Subcutaneous abdominal adipose tissue (tissue), 5 donors: ENCODE results near the gene PRKCH.

Experiments
- H3K27ac ChIP-seq: one replicate; pipeline ENCODE4 v1.7.0; 2013; ENCODE audit warnings: low read depth, mild to moderate bottlenecking, inconsistent platforms, low read length, moderate library complexity
- H3K27me3 ChIP-seq, 5 donors: one replicate each; pipeline ENCODE4 v1.7.0; 2013; ENCODE audit warnings: low read length in 5 of 5, inconsistent platforms in 1 of 5; ENCODE audit not compliant: control insufficient read depth in 5 of 5, insufficient read depth in 4 of 5
- H3K36me3 ChIP-seq, 5 donors: one replicate each; pipeline ENCODE4 v1.7.0; 2013; ENCODE audit warnings: low read length in 5 of 5; ENCODE audit not compliant: control insufficient read depth in 5 of 5, insufficient read depth in 5 of 5
- H3K4me1 ChIP-seq, 5 donors: one replicate each; pipeline ENCODE4 v1.7.0; 2013; ENCODE audit warnings: low read length in 5 of 5, mild to moderate bottlenecking in 3 of 5, moderate library complexity in 1 of 5; ENCODE audit not compliant: control insufficient read depth in 5 of 5, insufficient read depth in 5 of 5
- H3K4me3 ChIP-seq, 5 donors: one replicate each; pipeline ENCODE4 v1.7.0; 2013; ENCODE audit warnings: low read length in 5 of 5, low read depth in 1 of 5
- H3K9ac ChIP-seq, 5 donors: one replicate each; pipeline ENCODE4 v1.7.0; 2013; ENCODE audit warnings: low read length in 5 of 5, mild to moderate bottlenecking in 4 of 5, moderate library complexity in 3 of 5
- H3K9me3 ChIP-seq, 5 donors: one replicate each; pipeline ENCODE4 v1.7.0; 2013; ENCODE audit warnings: low read length in 5 of 5; ENCODE audit not compliant: control insufficient read depth in 5 of 5
- donor health status: healthy.
- donor health status: healthy.
- donor health status: healthy.
- donor health status: healthy.
- donor health status: healthy.

The PRKCH gene

DNA sequence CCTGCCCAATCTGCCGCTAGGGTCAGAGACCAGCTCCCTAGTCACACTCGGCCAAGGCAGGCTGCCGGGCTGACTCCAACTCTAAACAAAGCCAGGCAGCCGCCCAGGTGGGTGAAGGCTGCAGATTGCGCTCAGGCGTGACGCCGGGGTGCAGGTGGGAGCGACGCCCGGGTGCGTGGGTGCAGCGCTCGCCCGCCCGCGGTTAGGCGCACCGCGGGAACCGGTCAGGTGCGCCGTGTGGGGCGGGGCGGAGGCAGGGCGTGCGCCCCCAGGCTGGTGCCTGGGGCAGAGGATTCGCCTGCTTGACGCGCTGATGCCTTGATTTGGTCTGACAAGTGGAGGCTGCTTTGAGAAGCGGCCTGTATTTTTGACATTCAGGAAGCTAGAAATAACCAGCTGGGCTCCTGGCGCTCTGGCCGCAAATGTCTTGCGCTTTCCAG is 247.2 kb downstream of the PRKCH start:
- Histone ChIP-seq H3K27ac (no peak overlapping the region), H3K27me3 (no peaks in the 10 kb centered on the region), H3K9me3 (no peaks in the 10 kb centered on the region), H3K36me3 (no peaks in the 10 kb centered on the region), H3K4me1 (peaks cover 18 to 69% (median 56%) of the 10 kb centered on the region in 5 donors), H3K4me3 (peak overlapping the region in 1 of 5 donors; percentile 34), H3K9ac (no peak overlapping the region)

DNA sequence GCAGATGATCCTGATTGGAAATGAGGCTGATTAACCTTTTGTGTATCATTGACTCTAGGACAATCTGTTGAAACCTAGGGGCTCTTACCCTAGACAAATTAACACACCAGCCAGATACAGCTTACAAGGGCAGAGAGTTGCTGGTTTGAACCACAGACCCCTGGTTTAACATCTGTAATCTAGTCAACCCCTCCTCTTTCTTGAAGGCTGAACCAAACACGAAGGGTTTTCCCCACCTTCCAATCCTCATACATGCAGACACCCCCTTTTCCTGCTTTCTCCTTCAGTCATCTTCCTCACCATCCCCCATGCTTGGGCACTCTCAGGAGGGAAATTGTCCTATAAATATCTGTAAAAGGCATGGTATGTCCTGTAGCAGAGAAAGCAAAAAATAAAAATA is 247.9 kb downstream of the PRKCH start:
- no peaks in the 10 kb centered on the region for H3K36me3 ChIP-seq
- no peaks in the 10 kb centered on the region for H3K9me3 ChIP-seq
- H3K9ac ChIP-seq = peak overlapping the region in 2 of 5 donors; percentile 23 to 31
- no peak overlapping the region for H3K27ac ChIP-seq
- H3K27me3 ChIP-seq = no peaks in the 10 kb centered on the region
- peaks cover 18 to 64% (median 56%) of the 10 kb centered on the region in 5 donors for H3K4me1 ChIP-seq
- H3K4me3 ChIP-seq = no peak overlapping the region

DNA sequence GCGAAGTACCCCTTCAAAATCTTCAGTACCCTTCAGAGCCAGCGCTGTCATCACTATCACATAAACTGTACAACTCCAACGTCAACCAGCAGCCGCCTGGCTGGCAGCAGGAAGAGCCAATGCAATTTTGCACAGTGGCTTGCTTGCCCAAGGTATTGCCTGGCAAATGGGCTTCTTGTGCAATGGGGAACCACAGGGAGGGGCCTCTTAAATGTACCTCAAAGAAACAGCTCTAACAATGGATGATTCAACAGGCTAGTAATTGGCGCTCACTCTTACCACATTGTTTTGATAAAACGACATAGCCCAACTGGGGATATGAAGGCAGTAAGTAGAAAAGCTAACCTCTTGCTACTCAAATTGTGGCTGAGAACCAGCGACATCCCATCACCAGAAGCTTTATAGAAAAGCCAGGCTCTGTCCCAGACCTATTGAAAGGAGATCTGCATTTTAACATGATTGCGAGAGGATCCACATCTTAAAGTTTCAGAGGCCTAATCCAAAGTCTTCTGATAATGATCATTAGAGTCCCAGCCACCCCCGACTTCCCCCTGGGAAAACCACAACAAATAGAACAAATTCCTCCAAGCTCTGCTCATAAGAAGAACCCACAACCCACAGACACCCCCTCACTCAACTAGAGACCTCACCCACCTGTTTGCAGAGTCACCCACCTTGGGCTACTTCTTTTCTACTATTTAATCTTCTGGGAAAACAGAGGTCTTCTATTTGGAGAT is 248.6 kb downstream of the PRKCH start:
- Histone ChIP-seq H3K27ac (peak overlapping the region; percentile 56), H3K9me3 (no peaks in the 10 kb centered on the region), H3K36me3 (no peaks in the 10 kb centered on the region), H3K27me3 (no peaks in the 10 kb centered on the region), H3K4me1 (peaks cover 17 to 57% (median 52%) of the 10 kb centered on the region in 5 donors), H3K4me3 (peak overlapping the region in 1 of 5 donors; percentile 7), H3K9ac (peak overlapping the region in 2 of 5 donors; percentile 20 to 56)

DNA sequence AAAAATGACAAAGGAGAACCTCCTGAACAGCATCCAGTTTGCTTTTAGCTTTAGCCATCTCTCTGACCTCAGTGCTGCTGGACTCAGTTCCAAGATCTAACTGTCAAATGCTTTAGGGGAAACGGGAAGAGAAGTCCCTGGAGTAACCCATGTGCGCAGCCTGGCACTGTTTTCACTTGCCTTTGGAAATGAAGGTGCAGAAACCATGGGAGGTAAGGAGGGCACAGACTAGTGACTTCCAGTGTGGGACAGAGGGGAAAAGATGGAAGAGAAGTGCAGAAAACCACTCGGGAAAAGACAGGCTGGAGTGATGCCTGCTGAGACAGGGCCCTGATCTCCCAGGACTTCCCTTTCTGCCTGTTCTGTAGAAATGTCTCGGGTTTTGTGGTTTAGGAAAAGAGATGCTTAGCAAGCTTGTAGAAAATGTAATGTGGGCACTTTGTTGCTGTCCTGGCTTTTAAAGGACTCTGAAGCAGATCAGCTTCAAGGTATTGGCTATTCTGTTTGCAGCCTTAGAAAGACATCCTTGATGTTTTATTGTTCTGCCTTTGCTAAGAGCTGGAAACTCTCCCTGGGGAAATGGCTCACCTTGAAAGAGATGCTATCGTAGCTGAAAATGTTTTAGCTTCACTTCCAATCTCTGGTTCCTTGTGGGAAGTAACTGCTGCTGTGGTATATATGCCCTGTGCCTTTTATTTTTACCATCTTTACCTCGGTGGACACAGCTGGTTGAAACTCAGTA is 249.3 kb downstream of the PRKCH start:
- Histone ChIP-seq H3K27me3 (no peaks in the 10 kb centered on the region), H3K4me1 (peaks cover 15 to 54% (median 51%) of the 10 kb centered on the region in 5 donors), H3K4me3 (peak overlapping the region in 2 of 5 donors; percentile 7 to 15), H3K27ac (peak overlapping the region; percentile 56), H3K36me3 (no peaks in the 10 kb centered on the region), H3K9me3 (no peaks in the 10 kb centered on the region), H3K9ac (peak overlapping the region in 1 of 5 donors; percentile 56)

DNA sequence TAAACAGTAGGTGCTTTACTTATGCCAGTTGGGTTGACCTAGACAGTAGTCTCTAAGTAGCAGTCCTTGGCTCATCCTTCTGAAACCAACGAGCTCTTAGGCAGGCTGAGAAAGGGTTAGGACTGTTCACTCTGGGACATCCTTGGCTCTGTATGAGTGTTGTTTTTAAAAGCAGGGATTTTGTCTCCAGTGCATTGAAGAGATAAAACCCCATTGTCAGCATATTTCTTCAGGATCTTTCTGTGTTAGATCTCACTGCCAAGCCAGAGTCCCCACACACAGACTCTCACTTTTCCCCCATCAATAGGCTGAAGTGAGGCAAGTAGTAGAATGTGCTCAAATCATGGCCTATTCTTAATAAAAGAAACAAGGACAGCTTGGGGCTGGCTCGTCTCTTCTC is 250.5 kb downstream of the PRKCH start:
- no peak overlapping the region for H3K27ac ChIP-seq

DNA sequence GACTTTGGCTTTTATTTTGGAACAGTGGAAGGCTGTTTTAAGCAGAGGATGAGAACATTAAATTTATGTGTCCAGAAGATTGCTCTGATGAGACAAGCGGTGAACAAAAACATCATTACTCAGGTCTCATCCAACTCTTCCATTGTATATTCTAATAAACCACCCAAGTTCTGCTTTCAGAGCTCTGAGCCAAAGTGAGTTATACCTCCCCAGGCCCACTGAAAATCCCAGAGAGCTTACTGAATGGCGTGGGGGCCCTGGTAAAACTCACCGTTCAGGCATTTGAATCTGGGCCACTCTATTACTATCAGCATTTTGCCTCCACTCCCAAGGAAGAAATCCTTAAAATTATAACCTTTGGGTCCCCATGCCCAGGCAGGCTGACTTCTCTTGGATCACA is 251.9 kb downstream of the PRKCH start:
- Histone ChIP-seq H3K9ac (no peak overlapping the region), H3K4me1 (peaks cover 11 to 34% (median 30%) of the 10 kb centered on the region in 5 donors), H3K9me3 (no peaks in the 10 kb centered on the region), H3K27me3 (no peaks in the 10 kb centered on the region), H3K36me3 (no peaks in the 10 kb centered on the region), H3K4me3 (no peak overlapping the region), H3K27ac (no peak overlapping the region)

More for the DNA sequence above, 250.5 kb downstream of the PRKCH start:
- Histone ChIP-seq H3K4me1 (peaks cover 15 to 44% (median 40%) of the 10 kb centered on the region in 5 donors), H3K9ac (no peak overlapping the region), H3K4me3 (no peak overlapping the region), H3K36me3 (no peaks in the 10 kb centered on the region), H3K9me3 (no peaks in the 10 kb centered on the region), H3K27me3 (no peaks in the 10 kb centered on the region)

DNA sequence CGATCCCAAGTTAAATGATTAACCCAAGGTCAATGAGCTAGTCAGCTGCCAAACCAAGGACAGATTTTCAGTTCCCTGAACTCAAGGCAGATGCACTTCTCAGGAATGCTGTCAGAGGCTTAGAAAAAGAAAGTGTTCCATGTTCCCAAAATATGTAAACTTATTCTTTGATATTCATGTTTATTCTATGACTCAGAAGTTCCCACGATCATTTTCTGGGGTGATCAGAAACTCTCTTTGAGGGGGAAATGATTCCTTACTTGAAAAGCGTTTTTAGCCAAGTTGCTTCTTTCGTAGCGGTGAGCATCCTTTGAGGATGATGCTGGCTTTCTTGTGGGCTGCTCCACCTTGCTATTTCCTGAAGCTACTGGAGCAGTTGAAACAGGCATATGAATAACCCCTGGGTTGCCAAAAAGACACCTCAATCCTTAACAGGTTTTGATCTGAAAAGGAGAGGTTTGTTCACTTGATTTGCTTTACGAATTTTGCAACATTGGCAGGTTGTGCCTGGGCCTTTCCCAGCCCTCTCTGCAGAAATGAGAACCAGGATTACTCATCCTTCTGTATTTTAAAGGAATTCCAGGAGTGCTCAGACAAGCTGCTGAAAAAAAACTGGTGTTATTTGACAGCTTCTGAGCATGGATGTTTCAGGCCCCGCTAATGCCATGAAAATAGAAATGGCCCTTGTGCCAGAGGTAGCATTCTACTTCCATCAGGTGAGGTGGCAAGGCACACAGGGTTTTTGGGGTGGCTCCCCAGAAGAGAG is 252.6 kb downstream of the PRKCH start:
- Histone ChIP-seq H3K27me3 (no peaks in the 10 kb centered on the region), H3K9ac (no peak overlapping the region), H3K9me3 (no peaks in the 10 kb centered on the region), H3K4me3 (no peak overlapping the region), H3K36me3 (no peaks in the 10 kb centered on the region), H3K4me1 (peaks cover 11 to 28% (median 24%) of the 10 kb centered on the region in 5 donors), H3K27ac (no peak overlapping the region)

DNA sequence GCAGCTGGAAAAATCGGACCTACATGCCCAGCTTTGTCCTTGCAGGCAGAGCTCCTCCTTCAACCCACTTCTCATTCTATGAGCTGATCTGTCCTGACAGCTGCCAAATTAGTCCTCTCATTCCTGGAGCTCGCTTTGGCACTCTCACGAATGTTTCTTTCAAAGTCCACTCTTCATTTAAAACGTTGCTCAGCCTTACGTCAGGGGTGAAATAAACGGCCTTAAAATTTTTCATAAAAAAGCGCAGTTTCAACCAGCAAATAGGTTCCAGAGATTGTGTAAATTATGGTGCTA is 253.1 kb downstream of the PRKCH start:
- Histone ChIP-seq H3K27ac (no peak overlapping the region), H3K9ac (no peak overlapping the region), H3K27me3 (no peaks in the 10 kb centered on the region), H3K4me3 (no peak overlapping the region), H3K4me1 (peaks cover 9 to 23% (median 19%) of the 10 kb centered on the region in 5 donors), H3K9me3 (no peaks in the 10 kb centered on the region), H3K36me3 (no peaks in the 10 kb centered on the region)

DNA sequence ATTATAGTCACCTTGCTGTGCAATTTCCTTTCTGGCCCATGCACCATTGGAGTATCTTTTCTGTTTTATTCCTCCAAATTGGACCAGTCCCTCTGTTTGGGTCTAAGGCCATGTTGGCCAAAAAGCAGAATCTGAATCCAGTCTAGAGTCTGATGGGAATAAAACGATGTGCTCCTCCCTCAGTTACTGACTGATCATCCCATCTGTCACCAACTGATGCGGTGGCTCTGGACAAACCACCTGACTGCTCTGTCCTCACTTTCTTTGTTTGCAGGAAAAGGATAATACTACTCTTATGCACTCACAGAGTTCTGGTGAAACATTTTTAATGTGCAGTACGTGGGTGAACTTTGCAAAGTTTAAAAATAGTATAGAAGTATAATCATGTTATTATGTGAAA is 253.7 kb downstream of the PRKCH start:
- H3K4me1 ChIP-seq = peaks cover 6 to 16% (median 12%) of the 10 kb centered on the region in 5 donors
- H3K36me3 ChIP-seq = no peaks in the 10 kb centered on the region
- no peak overlapping the region for H3K4me3 ChIP-seq
- no peak overlapping the region for H3K27ac ChIP-seq
- no peaks in the 10 kb centered on the region for H3K27me3 ChIP-seq
- H3K9ac ChIP-seq = no peak overlapping the region
- H3K9me3 ChIP-seq = no peaks in the 10 kb centered on the region
